Amniotic stem cell (primary cell): ENCODE data around the gene PYDC1.
"Not testable (repeated sequence)": the region's sequence is repeated elsewhere in the genome, so short reads cannot be mapped to it uniquely, and the experiment has no call there.

Experiments used
- DNase-seq: peaks from one replicate; lab custom pipeline; 2025; lab: John Stamatoyannopoulos, UW

Gene PYDC1

GRCh38 chr16:31216422-31217135, at the start of gene PYDC1:
Gene PYDC1 (minus strand): TSS chr16:31217135. CDS start chr16:31217028, 107 bp downstream.
- DNase-seq = no peak

GRCh38 chr16:31265329-31266245, 48.7 kb upstream of the PYDC1 start:
- no peak for DNase-seq

- no peak for DNase-seq
Observed at GRCh38 chr16:31262084-31262483, 45.1 kb upstream of the PYDC1 start.

- no peak for DNase-seq
Observed at GRCh38 chr16:31260136-31260931, 43.4 kb upstream of the PYDC1 start.

GRCh38 chr16:31258366-31258765, 41.4 kb upstream of the PYDC1 start:
- DNase-seq = no peak

GRCh38 chr16:31256466-31256865, 39.5 kb upstream of the PYDC1 start:
- no peak for DNase-seq

GRCh38 chr16:31253642-31254045, 36.7 kb upstream of the PYDC1 start:
- no peak for DNase-seq

- DNase-seq = no peak
Observed at GRCh38 chr16:31251435-31251834, 34.5 kb upstream of the PYDC1 start.

- DNase-seq = no peak
Observed at GRCh38 chr16:31250782-31251384, 33.9 kb upstream of the PYDC1 start.

- no peak for DNase-seq
Observed at GRCh38 chr16:31248344-31248743, 31.4 kb upstream of the PYDC1 start.

GRCh38 chr16:31246296-31246695, 29.4 kb upstream of the PYDC1 start:
- DNase-seq = no peak

GRCh38 chr16:31245598-31245997, 28.7 kb upstream of the PYDC1 start:
- not testable (repeated sequence) for DNase-seq

- no peak for DNase-seq
Observed at GRCh38 chr16:31243734-31244670, 27.1 kb upstream of the PYDC1 start.

- DNase-seq = no peak
Observed at GRCh38 chr16:31242206-31242605, 25.3 kb upstream of the PYDC1 start.

GRCh38 chr16:31238041-31238440, 21.1 kb upstream of the PYDC1 start:
- DNase-seq = no peak

- DNase-seq = no peak
Observed at GRCh38 chr16:31229501-31229900, 12.6 kb upstream of the PYDC1 start.

GRCh38 chr16:31228206-31228605, 11.3 kb upstream of the PYDC1 start:
- DNase-seq = no peak

- no peak for DNase-seq
Observed at GRCh38 chr16:31225193-31225592, 8.3 kb upstream of the PYDC1 start.

GRCh38 chr16:31224092-31224955, 7.4 kb upstream of the PYDC1 start:
- DNase-seq = no peak

- no peak for DNase-seq
Observed at GRCh38 chr16:31223044-31223443, 6.1 kb upstream of the PYDC1 start.
